HCT116 (cell line): ENCODE measurements around the gene RXRA. TPM values are rescaled to one million over a fixed set of nuclear protein-coding genes. Genes with fewer than 3 reads are reported as not detected.

ENCODE experiments used
- ATAC-seq: fragments of 200-7000 bp; cut with Tn5 transposase; 2 replicates; pipeline ENCODE4 v1.9.1; 2020; ENCODE audit warnings: mild to moderate bottlenecking, moderate library complexity
- BruUV-seq: library from RNA; stranded (reverse); fragments of 400-500 nt; replicated peaks from 2 replicates; lab custom pipeline; 2021; lab: Mats Ljungman, UMichigan
- CTCF ChIA-PET: fragments of 300-600 bp; sonication (Branson Sonifier 250); formaldehyde crosslinking; loops from one replicate; lab custom pipeline; 2021; ENCODE audit warnings: antibody characterized with exemption; lab: Charles Lee
- POLR2A ChIA-PET: fragments of 300-600, 350-600 bp; sonication (Branson Sonifier 250); formaldehyde crosslinking; loops from one replicate; lab custom pipeline; 2021; ENCODE audit warnings: antibody characterized with exemption; lab: Charles Lee
- RAD21 ChIA-PET, 2 experiments: fragments of 300-600 bp; sonication (Branson Sonifier 250); formaldehyde crosslinking; loops; one replicate each; lab custom pipeline; 2023; ENCODE audit warnings: low total read pairs in 2 of 2; ENCODE audit not compliant: uncharacterized antibody in 2 of 2, unreplicated experiment in 2 of 2, low non-redundant PET in 1 of 2; lab: Charles Lee
- DNase-seq: peaks from one replicate; pipeline ENCODE4 v3.0.0-alpha.2; 2010; ENCODE audit warnings: low read depth, low spot score
- H2AFZ ChIP-seq: fragments of 200-600 bp; shearing (Covaris generic), sonication (generic); 2 replicates; pipeline ENCODE4 v1.6.1; 2017; ENCODE audit warnings: low read depth, mixed run types, mixed read lengths, antibody characterized with exemption, low read length; ENCODE audit not compliant: poor library complexity, severe bottlenecking
- H3K27ac ChIP-seq: 2 replicates; pipeline ENCODE4 v1.5.1; 2012; ENCODE audit warnings: low read depth, low read length
- H3K27me3 ChIP-seq: fragments of 200-600 bp; sonication (generic); 2 replicates; pipeline ENCODE4 v1.6.1; 2016; ENCODE audit warnings: mixed run types, low read length, mixed read lengths; ENCODE audit not compliant: insufficient read depth
- H3K36me3 ChIP-seq, 2 experiments: fragments of 200-500 bp in 1 of 2; fragments of 200-600 bp in 1 of 2; sonication (Bioruptor generic) in 1 of 2; sonication (generic) in 1 of 2; 2 replicates each; pipeline versions ENCODE4 v1.5.1 to v1.6.1; 2014 to 2016; ENCODE audit warnings: low read length in 2 of 2, inconsistent platforms in 1 of 2, mixed read lengths in 1 of 2, mixed run types in 1 of 2; ENCODE audit not compliant: insufficient read depth in 2 of 2, control insufficient read depth in 1 of 2
- H3K4me1 ChIP-seq, 2 experiments: fragments of 200-600 bp in 1 of 2; sonication (generic) in 1 of 2; 2 replicates each; pipeline versions ENCODE4 v1.5.1 to v1.6.1; 2012 to 2017; ENCODE audit warnings: low read length in 2 of 2, inconsistent platforms in 1 of 2, mild to moderate bottlenecking in 1 of 2, mixed read lengths in 1 of 2, mixed run types in 1 of 2, moderate library complexity in 1 of 2; ENCODE audit not compliant: insufficient read depth in 2 of 2, control insufficient read depth in 1 of 2
- H3K4me2 ChIP-seq: fragments of 200-600 bp; sonication (generic); 2 replicates; pipeline ENCODE4 v1.6.1; 2017; ENCODE audit warnings: mixed run types, low read length, mixed read lengths
- H3K4me3 ChIP-seq, 2 experiments: fragments of 200-600 bp in 1 of 2; sonication (generic) in 1 of 2; replicated peaks in 1 of 2; 2 replicates each; pipeline ENCODE4 v1.5.1; 2011 to 2016; ENCODE audit warnings: low read length in 2 of 2, control low read depth in 1 of 2, low read depth in 1 of 2, mild to moderate bottlenecking in 1 of 2, mixed read lengths in 1 of 2, mixed run types in 1 of 2
- H3K79me2 ChIP-seq: fragments of 200-600 bp; sonication (generic); 2 replicates; pipeline ENCODE4 v1.6.1; 2017; ENCODE audit warnings: mild to moderate bottlenecking, mixed run types, low read length, moderate library complexity, mixed read lengths; ENCODE audit not compliant: insufficient read depth
- H3K9ac ChIP-seq: fragments of 200-600 bp; sonication (generic); 2 replicates; pipeline ENCODE4 v1.6.1; 2016; ENCODE audit warnings: low read length, mixed read lengths
- H3K9me2 ChIP-seq: fragments of 200-600 bp; sonication (generic), shearing (Covaris generic); 2 replicates; pipeline ENCODE4 v1.6.1; 2017; ENCODE audit warnings: mixed run types, mild to moderate bottlenecking, moderate library complexity; ENCODE audit not compliant: insufficient read depth
- H3K9me3 ChIP-seq, 2 experiments: fragments of 200-500 bp in 1 of 2; fragments of 200-600 bp in 1 of 2; sonication (Bioruptor generic) in 1 of 2; sonication (generic) in 1 of 2; 2 replicates each; pipeline ENCODE4 v1.6.1; 2014 to 2017; ENCODE audit warnings: low read length in 2 of 2, mixed read lengths in 2 of 2, inconsistent platforms in 1 of 2, low read depth in 1 of 2, mild to moderate bottlenecking in 1 of 2, mixed run types in 1 of 2, moderate library complexity in 1 of 2; ENCODE audit not compliant: control insufficient read depth in 1 of 2, insufficient read depth in 1 of 2
- H4K20me1 ChIP-seq: fragments of 200-600 bp; sonication (generic), shearing (Covaris generic); 2 replicates; pipeline ENCODE4 v1.6.1; 2017; ENCODE audit warnings: mixed run types, mild to moderate bottlenecking, moderate library complexity; ENCODE audit not compliant: insufficient read depth
- CBX3 ChIP-seq: IDR thresholded peaks from 2 replicates; pipeline ENCODE4 v1.6.1; 2012; ENCODE audit warnings: low read depth
- CEBPB ChIP-seq: IDR thresholded peaks from 2 replicates; pipeline ENCODE4 v1.6.1; 2012; ENCODE audit warnings: low read depth
- EGR1 ChIP-seq: IDR thresholded peaks from 2 replicates; pipeline ENCODE4 v1.6.1; 2012; ENCODE audit warnings: low read depth
- ELF1 ChIP-seq: IDR thresholded peaks from 2 replicates; pipeline ENCODE4 v1.6.1; 2012; ENCODE audit warnings: low read depth, borderline replicate concordance
- EZH2 ChIP-seq: fragments of 200-600 bp; sonication (generic); IDR thresholded peaks from 2 replicates; pipeline ENCODE4 v1.6.1; 2017; ENCODE audit warnings: antibody characterized with exemption, mixed run types
- EZH2phosphoT487 ChIP-seq: fragments of 200-600 bp; IDR thresholded peaks from 2 replicates; pipeline ENCODE4 v1.6.1; 2018; ENCODE audit warnings: antibody characterized with exemption, borderline replicate concordance
- FOSL1 ChIP-seq: IDR thresholded peaks from 2 replicates; pipeline ENCODE4 v1.6.1; 2012; ENCODE audit warnings: low read depth
- JUND ChIP-seq: IDR thresholded peaks from 2 replicates; pipeline ENCODE4 v1.6.1; 2012
- RAD21 ChIP-seq: IDR thresholded peaks from 2 replicates; pipeline ENCODE4 v1.6.1; 2012; ENCODE audit warnings: low read depth, mild to moderate bottlenecking
- SP1 ChIP-seq: IDR thresholded peaks from 2 replicates; pipeline ENCODE4 v1.6.1; 2012; ENCODE audit warnings: low read depth
- TCF7L2 ChIP-seq: IDR thresholded peaks from 2 replicates; pipeline ENCODE4 v1.7.0; 2011; ENCODE audit warnings: borderline replicate concordance, inconsistent platforms; ENCODE audit not compliant: insufficient read depth, insufficient read length; ENCODE audit errors: extremely low read depth
- ZNF274 ChIP-seq: fragments of 200-500 bp; sonication (Bioruptor generic); IDR thresholded peaks from 2 replicates; pipeline ENCODE4 v1.6.1; 2014; ENCODE audit warnings: mild to moderate bottlenecking, low read depth, low read length, inconsistent platforms
- intact Hi-C: fragments of 100-400 bp; cut with micrococcal nuclease; formaldehyde crosslinking; loops from 2 replicates; pipeline ENCODE4 v1.10.0; 2022
- total RNA-seq: library from RNA; stranded (reverse); gene quantifications from one replicate; pipeline ENCODE4 v1.2.1, GENCODE V29; 2021; ENCODE audit not compliant: unreplicated experiment
- TF ChIP-seq, protein P1 (sequence below): IDR thresholded peaks from 2 replicates; pipeline ENCODE4 v1.6.1; 2012
- TF ChIP-seq, protein P2 (sequence below): IDR thresholded peaks from 2 replicates; pipeline ENCODE4 v1.6.1; 2012; ENCODE audit warnings: low read depth

Gene RXRA
- total RNA-seq, 1 experiment from 2014 or later = 43.9 TPM

DNA sequence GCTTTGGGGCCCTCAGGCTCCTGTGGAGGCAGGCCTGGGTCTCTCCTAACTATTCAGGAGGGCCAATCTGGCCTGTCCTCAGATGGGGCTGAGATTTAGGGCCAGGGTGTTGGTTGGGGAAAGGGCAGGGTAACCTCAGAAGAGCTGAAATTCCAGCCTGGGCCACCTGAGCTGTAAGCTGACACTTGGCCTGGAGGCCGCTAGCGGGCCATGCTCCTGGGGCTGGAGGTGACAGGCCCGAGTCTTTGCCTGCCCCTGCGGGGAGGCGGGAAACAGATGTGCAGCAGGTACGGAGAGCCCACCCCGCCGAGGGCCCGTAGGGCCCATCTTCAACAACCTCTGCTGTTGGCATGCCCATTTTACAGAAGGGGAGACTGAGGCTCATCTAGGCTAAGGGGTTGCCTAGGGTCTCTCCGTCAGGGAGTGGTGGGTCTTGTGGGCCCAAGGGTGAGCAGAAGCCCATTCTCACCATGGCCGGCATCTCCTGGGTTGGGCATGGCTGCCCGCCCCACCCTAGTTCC is 69.5 kb downstream of the RXRA start:
- ChIA-PET CTCF (no interaction called here), POLR2A (no interaction called here)
- peaks cover 40% of the 10 kb centered on the region; the same call in 1 of the 2 replicates for H3K79me2 ChIP-seq

DNA sequence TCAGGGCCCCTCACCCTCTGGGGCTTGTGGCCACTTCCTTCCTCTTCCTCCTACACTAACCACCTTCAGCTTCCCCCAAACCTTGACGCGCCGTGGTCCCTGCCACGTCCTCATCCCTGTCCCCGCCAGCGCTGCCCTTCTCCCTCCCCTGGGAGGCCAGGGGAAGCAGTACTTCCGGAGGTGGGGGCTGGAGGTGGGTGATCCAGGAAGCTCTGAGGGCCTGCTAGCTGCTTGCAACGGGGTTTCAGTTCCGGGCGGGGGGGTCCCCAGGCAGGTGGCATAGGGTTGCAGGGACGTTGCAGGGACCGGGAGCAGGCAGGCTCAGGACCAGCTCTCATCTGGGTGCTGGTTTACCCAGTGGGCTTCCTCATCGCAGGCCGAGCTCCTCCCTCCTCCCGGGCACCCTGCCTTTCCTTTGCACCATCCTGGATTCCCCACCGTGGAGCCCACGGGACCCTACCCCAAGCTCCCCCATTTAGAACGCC is 70.0 kb downstream of the RXRA start:
- no peaks in the 10 kb centered on the region for H3K9me2 ChIP-seq
- no peaks in the 10 kb centered on the region for H3K4me1 ChIP-seq
- H2AFZ ChIP-seq = no peak overlapping the region
- no peak overlapping the region for H3K9ac ChIP-seq
- peaks cover 0 to 4% of the 10 kb centered on the region in 2 experiments; a peak in 1 of 4 replicates for H3K36me3 ChIP-seq
- H4K20me1 ChIP-seq = no peaks in the 10 kb centered on the region
- no peak overlapping the region; the same call in 1 of the 2 replicates for H3K27ac ChIP-seq
- DNase-seq = no peak
- no peak overlapping the region for H3K4me3 ChIP-seq
- BruUV-seq = no TSS peak
- H3K4me2 ChIP-seq = no peak overlapping the region
- no peaks in the 10 kb centered on the region for H3K27me3 ChIP-seq
- peaks cover 6 to 12% of the 10 kb centered on the region in 2 experiments; a peak in 2 of 4 replicates for H3K9me3 ChIP-seq
- intact Hi-C loops = no loop called here
- ChIA-PET CTCF (no interaction called here), POLR2A (no interaction called here), RAD21 (no interaction called here)
- H3K79me2 ChIP-seq = peaks cover 40% of the 10 kb centered on the region; the same call in 1 of the 2 replicates
- TF ChIP-seq RAD21 (no peak), ELF1 (no peak), SP1 (no peak), FOSL1 (no peak), ZNF274 (no peak), EZH2 (no peak), EGR1 (no peak), CEBPB (no peak), TCF7L2 (no peak), CBX3 (no peak)
- TF ChIP-seq, protein P1, sequence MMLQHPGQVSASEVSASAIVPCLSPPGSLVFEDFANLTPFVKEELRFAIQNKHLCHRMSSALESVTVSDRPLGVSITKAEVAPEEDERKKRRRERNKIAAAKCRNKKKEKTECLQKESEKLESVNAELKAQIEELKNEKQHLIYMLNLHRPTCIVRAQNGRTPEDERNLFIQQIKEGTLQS = no peak
- TF ChIP-seq, protein P2, sequence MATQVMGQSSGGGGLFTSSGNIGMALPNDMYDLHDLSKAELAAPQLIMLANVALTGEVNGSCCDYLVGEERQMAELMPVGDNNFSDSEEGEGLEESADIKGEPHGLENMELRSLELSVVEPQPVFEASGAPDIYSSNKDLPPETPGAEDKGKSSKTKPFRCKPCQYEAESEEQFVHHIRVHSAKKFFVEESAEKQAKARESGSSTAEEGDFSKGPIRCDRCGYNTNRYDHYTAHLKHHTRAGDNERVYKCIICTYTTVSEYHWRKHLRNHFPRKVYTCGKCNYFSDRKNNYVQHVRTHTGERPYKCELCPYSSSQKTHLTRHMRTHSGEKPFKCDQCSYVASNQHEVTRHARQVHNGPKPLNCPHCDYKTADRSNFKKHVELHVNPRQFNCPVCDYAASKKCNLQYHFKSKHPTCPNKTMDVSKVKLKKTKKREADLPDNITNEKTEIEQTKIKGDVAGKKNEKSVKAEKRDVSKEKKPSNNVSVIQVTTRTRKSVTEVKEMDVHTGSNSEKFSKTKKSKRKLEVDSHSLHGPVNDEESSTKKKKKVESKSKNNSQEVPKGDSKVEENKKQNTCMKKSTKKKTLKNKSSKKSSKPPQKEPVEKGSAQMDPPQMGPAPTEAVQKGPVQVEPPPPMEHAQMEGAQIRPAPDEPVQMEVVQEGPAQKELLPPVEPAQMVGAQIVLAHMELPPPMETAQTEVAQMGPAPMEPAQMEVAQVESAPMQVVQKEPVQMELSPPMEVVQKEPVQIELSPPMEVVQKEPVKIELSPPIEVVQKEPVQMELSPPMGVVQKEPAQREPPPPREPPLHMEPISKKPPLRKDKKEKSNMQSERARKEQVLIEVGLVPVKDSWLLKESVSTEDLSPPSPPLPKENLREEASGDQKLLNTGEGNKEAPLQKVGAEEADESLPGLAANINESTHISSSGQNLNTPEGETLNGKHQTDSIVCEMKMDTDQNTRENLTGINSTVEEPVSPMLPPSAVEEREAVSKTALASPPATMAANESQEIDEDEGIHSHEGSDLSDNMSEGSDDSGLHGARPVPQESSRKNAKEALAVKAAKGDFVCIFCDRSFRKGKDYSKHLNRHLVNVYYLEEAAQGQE = no peak
- ATAC-seq = no peak

More for the DNA sequence above, 69.5 kb downstream of the RXRA start:
- ATAC-seq = no peak
- no peak overlapping the region for H3K4me3 ChIP-seq
- peaks cover 6 to 12% of the 10 kb centered on the region in 2 experiments; a peak in 2 of 4 replicates for H3K9me3 ChIP-seq
- intact Hi-C loops = no loop called here
- no TSS peak for BruUV-seq
- no peaks in the 10 kb centered on the region for H4K20me1 ChIP-seq
- RAD21 ChIA-PET = no interaction called here
- peaks cover 0 to 4% of the 10 kb centered on the region in 2 experiments; a peak in 1 of 4 replicates for H3K36me3 ChIP-seq
- no peak overlapping the region for H3K4me2 ChIP-seq
- H3K27me3 ChIP-seq = no peaks in the 10 kb centered on the region
- no peak overlapping the region for H2AFZ ChIP-seq
- TF ChIP-seq SP1 (no peak), JUND (no peak), EZH2 (no peak), EZH2phosphoT487 (no peak)
- TF ChIP-seq, all 23 proteins: peak for 0
- H3K9me2 ChIP-seq = no peaks in the 10 kb centered on the region
- DNase-seq = no peak
- H3K4me1 ChIP-seq = no peaks in the 10 kb centered on the region
- H3K9ac ChIP-seq = no peak overlapping the region
- H3K27ac ChIP-seq = no peak overlapping the region; the same call in 1 of the 2 replicates
